NCI-H1048 (cell line): ENCODE measurements around the gene TLE3.
A peak's percentile ranks its signal among the peaks of the same experiment; 100 is the strongest.

Experiments
- DNase-seq: peaks from one replicate; lab custom pipeline; 2025; lab: John Stamatoyannopoulos, UW

Gene TLE3

DNA sequence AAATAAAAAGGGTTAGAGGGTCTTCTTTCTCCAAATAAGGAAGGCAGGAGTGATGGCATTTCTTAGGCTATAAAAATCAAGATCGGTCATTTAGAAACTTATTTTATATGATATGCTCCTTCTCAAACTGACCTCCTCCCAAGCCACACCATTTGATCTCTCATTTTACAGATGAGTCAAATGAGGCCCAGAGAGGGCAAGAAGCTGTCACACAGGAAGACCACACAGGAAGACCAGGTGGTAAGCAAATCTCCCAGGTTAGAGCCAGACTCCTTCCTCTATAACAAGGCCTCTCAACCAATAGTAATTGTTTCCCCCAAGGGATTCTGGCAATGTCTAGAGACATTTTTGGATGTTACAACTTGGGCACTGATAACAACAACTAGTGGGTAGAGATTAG is 13.8 kb downstream of the TLE3 start:
- no peak for DNase-seq

DNA sequence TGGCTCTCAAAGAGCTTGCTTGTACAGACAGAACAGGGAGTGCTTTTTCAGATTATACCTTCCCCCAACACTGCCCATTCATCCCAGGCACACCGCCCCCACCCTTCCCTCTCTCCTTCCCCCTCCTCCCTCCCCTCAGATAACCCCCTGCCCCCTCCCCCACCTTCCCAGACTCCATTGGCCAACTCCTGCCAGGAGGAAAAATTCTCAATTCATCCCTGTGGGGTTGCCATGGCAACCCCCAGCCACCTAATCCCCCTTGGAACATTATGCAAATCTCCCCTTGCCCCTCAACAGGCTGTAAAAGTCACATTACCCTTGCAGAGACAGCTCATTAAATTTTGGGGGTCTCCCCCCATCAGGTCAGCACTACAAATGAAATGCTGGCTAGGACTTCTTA is 14.3 kb downstream of the TLE3 start:
- peak; percentile 35 for DNase-seq

DNA sequence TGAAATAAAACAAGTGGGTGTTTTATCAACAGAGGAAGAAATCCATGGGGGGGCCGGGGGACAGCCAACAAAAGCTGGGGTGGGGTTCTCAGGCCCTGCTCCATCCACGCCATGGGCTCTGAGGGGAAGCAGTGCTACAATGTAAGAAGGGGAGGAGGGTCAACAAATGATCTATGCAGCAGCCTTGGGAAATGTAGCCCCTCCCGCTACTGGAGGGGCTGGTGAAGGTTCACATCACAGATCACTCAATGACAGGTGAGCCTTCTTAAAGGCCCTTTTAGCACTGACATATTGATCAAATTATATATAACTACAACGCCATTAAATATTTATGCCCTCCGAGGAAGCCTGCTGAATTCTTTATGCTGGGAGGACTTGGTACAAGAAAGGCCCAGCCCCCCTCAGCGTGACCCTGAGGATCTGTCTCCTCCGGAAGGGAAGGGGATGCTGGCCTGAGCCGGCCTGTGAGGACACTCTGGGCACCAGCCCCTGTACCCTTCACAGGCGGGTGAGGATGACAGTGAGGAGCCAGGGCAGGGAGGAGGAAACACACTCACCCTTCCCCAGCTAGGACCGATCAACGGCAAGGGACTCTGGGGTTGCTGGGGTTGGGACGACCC is 15.3 kb downstream of the TLE3 start:
- DNase-seq = no peak

DNA sequence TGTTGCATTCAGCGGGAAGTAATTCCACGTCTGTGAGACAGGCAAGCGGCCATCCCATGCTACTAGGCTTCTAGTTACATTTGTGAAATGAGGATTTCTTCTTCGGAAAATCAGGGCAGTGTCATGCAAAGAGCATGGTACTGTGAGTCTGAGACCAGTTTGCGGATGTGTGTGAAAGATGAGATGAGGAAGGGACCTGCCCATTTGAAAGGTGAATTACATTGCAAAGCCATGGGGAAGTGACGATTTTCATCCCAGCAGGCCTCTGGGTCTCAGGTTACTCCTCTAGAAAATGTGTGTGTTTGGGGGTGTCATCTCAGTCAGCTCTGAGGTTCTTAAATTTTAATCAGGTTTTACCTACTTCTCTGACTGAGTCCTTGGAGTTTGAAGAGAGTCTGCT is 16.1 kb downstream of the TLE3 start:
- no peak for DNase-seq

DNA sequence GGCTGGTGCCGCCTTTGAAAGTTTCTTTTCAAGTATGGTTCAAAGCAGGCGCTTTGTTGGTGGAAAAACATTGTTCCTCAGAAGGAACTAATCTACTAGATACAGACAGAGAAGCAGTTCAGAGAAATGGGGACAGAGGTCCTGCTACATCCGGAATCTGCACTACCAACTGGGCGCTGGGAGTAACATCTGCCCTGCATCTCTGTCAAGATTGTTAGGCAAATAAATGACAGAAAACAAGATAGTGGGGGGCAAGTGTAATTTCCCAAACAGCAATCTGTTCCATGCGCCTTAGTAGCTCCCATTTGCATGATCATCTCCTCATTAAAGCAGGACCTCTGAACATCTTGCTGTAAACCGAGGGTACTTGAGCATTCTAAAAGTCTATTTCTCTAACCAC is 17.4 kb downstream of the TLE3 start:
- DNase-seq = no peak

DNA sequence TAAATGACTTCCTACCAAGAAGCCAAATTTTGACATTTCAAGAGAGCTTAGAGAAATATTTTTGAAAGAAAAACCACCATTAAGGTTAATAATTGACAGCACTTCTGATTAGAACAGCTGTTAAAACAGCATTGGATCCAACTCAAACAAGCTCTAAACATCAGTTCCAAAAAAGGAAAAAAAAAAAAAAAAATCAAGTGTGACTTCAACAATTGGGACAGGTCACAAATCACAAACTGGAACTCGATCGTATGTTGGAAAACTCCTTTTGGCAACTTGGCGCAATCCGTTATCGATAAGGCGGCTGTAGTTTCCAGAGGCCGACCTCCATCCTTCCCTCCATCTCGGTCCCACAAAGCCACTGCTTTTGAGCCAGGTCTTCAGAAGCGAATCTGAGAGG is 17.8 kb downstream of the TLE3 start:
- no peak for DNase-seq

DNA sequence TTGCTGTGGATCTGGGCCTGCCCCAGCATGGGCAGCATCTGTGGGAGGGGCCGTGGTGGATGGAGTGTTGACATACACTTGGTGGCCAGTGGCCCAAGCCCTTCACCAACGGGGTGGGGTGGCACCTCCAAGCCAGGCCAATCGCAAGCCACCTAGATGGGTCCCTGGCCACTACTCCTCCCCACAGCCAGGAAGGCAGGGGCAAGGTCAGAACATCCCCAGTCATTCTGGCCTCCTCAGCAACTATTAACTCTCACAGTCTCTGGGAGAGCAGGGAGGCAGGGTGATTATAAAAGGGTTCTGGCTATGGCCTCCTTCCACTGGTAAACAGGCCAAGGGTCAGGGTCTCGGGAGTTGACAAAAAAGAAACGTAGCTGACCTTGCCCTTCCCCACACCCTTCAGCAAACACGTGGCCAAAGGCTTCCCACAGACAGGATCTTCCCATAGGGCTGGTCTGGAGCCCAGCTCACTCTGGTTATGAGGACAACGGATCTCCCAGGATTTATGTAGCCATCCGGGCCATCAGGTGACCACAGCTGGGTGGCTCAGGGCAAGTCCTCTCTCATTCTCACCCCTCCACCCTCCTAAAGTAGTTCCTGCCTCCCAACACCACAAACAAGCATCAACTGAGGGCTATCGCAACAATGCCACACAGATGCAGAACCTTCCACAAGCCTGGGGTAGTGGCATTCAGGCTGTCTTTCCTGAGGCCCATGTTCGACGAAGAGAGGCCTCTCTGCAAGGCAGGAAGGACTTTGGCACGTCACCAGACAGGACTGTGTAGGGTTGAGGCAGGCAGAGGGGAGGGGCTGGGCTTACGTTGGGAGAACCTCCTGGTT is 18.9 kb downstream of the TLE3 start:
- DNase-seq = no peak

DNA sequence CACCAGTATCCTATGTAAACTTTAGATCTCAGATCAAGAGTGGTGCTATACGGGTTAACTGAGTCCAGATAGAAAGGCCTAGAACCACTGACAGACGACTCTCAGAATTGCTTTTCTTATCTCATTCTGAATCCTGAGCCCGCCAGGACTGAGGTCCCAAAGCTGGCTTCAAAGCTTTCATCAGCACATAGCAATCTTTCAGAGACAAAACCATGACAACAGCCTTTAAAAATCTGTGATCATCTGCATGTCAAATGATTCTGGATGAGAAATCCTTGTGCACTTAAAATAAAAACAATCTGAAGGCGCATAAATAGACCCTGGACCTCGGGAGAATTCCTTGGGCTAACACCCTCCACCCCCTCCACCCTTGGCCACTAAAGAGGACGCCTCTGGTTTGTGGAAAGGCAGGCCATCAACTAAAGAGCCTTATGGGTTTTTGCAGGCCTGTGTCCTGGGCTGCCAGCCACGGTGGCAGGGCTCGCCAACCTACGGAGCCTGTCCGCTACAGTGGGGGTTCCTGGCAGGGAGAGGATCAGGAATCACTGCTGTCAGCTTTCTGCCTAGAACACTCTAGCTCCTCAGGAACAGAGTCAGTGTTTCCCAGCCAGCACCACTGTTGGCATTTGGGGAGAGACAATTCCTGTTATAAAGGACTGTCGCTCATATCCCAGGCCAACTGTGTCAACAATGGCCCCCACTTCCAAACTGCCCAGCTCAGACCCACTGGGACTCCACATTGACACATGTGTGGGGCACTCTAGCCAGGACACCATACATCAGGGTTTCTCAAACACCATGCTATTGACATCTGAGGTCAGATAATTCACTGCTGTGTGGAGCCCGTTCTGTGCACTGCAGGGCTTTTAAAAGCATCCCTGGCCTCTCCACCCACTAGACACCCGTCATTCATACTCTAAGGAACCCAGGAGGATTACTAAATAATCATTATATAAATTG is 20.2 kb downstream of the TLE3 start:
- no peak for DNase-seq

DNA sequence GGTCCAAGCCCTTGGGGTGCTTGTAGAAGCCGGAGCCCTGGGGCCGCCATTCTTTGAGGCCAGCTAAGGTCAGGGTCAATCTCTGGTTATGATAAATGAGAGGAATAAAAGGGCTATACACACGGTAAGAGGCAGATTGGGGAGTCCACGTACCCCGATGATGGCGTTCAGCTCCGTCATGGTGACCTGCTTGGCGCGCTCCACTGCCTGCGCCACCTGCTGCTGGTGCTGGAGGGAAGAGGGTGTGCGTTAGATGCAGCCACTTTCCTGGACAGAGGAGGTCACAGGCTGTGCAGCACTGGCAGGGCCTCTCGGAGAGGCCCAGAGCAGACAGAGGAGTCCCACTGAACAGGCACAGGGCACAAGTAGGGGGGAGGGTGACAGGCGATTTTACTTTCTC is 23.3 kb downstream of the TLE3 start:
- DNase-seq = no peak

DNA sequence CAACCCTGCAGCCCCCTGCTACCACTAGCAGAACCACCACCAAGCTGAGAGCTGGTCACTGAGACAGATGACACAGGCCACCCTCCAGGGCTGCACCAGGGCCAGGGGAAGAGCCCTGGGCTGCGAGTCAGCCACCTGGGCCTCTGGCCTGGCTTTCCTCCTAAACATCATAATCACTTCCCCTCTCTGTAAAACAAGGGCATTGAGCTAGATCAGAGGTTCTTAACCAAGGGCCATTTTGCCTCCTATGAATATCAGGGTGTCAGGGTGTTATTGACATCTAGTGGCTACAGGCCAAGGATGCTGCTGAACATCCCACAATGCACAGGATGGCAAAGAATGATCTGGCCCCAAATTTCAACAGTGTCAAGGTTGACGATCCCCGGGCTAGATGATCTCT is 25.2 kb downstream of the TLE3 start:
- no peak for DNase-seq

DNA sequence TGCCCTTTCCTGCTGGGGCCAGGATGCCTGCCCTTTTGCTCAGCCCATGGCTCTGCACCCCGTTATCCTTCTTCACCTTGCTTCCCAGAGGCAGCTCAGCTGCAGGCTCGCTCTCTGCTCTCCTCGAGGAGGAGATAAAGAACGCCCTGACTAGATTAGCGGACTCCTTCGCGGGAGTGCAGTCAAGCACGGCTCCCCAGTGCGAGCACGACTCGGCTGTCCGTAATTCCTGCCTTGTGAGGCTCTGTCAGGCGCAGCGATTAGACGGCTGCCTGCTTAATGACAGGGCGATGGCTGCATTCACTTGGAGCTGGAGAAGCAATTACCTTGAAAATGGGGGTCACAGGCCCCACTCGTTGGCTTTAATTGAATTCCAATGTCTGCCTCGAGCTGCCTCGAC is 25.9 kb downstream of the TLE3 start:
- no peak for DNase-seq

DNA sequence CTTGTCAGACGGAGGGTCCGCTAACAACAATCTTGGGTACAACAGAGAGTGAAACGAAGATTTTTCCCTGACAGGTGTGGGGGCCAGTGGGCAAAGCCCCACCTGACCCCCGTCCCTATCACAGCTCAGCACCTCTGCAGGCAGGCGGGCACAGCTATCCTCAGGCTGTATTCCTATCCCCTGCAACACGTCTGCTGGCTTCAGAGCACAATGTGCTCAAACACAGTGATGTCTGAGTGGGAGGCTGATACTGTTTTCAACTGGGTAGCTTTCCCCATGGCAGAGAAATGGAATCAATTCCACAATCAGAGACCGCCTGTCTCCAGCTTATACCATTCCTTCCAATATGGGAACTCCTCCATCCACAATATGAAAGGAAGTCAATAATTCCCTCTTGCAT is 28.0 kb downstream of the TLE3 start:
- DNase-seq = no peak

DNA sequence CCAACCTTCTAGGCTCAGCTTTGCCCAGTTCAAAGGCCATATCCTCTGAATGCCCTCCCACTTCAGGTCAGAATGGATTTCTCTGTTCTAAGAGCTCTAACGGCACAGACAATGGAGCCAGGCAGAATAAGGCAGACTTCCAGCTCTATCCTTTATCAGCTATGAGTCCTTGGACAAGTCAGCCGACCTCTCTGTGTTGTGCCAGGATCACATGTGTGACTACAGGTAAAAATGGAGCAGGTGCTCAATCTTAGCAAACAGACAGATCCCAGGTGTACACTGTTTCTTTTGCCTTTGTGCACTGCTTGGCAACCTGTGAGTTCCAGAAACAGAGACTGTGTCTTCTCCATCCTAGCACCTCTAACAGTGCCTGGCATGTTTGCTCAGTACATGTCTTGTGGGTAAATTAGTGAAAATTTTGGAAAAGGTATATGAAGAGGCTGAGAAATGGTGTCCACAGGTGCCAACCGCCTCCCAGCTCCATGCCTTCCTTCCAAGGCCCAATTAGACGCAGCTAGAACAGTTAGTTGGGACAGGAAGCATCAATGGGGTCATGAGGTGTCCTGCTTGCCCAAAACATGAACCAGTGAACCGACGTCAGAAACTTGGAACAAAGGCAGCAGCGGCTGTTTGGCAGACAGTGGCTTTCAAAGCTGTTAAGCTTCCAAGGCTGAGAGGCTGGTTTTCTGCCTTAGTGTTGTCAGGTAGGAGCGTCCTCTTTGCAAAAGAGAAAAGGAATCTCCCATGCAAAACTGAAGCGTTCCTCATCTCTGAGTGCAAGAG is 28.7 kb downstream of the TLE3 start:
- DNase-seq = no peak

DNA sequence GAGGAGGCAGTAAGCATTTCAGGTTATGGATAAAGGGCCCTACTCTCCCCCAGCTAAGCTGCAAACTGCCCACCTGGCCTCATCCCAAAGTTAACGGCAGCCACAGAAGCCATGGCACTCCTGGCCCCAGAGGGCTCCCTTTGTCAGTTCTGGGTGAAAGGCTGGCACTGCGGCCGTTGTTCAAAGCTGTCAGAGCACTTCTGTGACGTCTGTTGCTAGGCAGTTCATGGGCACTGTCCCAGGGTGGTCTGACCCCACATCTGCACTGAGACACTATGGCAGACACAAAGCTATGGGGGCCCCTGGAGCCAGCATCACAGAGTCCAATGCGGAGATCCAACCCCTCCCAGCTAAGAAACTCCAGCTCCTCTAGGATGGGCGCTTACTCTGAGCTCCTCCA is 30.0 kb downstream of the TLE3 start:
- no peak for DNase-seq

DNA sequence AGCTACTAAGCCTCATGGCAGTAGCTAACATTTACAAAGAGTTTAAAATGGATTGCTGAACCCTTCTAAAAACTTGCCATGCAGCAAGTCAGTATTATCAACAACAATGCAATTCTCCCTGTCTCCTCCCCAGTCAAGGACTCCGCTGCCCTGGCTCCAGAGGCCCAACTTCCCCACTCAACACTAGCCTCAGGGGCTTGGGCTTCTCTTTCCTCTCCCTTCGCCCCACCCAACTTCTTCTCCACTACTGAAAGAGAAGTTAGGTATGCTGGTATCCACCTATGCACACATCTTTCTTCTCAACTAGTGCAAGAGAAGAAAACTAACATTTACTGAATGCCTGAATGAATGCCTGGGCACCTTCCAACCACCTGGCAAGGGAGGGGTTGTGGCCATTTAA is 30.7 kb downstream of the TLE3 start:
- no peak for DNase-seq

DNA sequence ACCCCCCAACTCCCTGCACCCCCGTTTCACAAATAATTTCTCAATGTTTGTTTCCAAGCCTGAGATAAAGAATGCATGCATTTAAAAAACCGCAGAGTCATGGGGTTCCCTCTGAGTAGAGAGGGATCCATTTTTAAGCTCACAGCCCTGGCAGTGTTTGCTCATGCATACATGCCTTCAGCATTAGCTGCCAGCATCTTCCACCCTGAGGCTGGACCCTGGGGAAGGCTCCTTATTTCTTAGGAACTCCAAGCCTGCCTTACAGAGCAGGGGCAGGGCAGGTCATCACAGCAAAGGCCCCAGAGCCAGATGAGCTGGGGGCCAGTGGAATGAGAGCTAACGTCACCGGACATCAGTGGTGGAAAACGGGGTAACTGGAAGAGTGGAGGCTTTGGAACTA is 31.3 kb downstream of the TLE3 start:
- DNase-seq = no peak

DNA sequence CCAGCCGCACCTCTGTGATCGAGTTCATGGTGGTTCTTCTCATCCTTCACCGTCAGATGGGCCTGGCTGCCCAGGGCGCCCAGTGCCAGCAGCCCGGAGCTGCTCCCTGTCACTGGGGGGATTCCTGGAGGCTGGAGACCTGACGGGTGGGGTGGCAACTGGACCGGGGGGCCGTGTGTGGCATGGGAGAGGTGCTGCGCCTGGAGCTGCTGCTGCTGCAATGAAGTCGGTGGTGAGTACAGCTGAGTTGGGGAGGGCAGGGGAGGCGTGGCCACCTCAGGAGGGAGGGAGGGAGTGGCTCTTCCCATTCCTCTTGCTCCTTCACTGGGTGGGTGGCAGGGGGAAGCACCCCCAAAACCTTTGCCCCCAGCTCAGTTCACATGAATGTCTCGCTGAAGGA is 31.7 kb downstream of the TLE3 start:
- no peak for DNase-seq

DNA sequence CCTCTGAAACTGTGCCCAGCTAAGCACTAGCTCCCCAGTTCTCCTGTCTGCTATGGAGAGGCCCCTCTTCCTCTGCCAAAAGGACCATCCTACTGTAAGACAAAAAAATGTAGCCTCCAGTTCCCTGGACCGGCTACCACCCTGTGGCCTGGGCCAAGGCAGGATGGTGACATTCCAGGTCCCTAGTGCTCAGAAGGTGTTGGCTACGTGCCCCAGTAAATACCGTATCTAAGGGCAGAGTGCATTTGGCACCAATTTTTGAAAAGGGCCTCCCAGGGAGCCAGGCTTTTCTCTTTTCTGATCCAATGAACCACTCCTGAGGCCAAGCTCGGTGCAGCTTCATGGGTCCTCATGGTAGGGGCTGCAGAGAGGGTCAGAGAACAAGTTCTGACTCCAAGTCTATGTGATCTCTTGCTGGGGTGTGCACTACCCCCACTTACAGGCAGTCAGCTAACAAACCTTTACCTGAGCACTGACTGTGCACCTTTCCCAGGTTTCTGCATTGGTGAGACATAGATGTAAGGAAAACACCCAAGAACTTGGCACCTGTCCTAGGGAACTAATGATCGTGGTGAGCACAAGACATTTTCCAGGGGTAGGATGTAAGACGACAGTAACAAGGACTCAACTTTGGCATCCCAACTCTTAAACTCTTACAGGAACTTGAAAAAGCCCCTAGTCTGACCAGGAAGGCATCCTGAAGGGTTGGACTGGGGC is 32.6 kb downstream of the TLE3 start:
- no peak for DNase-seq

DNA sequence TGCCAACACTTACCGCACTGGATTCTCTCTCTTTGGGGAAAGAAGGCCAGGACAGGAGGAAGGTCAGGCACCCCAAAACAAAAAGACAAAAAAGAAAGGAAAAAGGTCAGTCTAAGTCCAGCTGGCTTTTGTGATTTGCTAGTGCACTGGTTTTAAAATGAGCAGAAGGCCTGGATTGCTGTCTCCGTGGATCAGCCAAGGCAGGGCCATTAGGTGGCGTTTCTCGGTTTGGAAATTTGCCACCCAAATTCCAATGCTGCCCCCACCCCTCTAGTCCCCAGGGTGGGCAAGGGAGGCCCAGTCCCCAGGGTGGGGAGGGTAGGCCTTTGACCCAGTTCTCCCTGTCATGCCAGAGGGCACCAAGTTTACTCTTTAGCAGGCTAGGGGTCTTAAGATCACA is 33.3 kb downstream of the TLE3 start:
- DNase-seq = no peak

DNA sequence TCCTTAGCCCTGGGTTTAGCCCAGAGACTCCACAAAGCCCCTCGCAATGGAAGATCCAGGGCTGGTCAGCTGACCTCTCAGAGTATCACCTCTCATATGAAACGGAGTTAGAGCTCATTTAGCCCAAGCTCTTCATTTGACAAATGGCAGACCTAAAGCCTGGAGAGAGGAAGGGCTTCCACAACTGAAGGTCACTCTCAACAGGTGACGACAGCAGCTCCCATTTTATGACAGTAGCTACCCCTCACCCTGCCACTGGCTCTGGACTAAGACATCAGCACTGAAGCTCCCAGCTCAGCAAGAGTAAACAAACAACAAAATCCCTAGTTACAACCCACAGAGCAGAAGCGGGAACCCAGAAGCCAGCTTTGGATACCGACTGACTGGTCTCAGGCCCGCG is 33.7 kb downstream of the TLE3 start:
- no peak for DNase-seq

DNA sequence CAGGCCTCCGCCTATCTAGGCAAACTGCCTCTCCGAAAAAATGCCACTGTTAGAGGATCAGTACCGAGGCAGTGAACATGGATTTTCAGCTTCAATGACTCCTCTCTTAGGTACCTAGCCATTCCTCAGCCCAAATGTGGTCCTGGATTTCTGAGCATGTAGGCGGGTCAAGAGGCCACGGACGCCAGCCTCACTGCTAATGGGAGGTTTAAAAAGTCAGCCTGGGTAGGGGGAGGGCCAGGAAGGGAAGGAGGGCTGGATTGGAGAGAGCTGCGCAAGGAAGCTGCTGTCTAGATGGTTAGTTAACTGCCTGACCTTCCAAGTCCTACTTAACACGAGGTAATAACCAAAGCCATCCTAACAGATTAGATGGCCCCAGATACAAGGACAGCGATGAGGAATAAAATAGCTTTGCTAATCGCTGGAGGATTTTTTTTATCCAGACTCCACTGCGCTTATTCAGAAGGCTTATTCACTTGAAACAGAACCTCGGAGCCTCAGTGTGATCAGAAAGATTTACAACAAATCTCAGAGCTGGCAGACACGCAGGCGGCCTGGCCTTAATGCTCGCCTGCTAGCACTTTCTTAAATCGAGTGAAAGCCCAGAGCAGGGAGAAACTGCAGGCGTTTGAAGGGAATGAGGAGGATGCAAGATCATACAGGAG is 34.3 kb downstream of the TLE3 start:
- DNase-seq = no peak
